Right cardiac atrium (tissue), 5 donors: ENCODE data around the gene ID2. TPM values are rescaled to one million over a fixed set of nuclear protein-coding genes. Genes with fewer than 3 reads are reported as not detected.
A peak's percentile ranks its signal among the peaks of the same experiment; 100 is the strongest.

Source experiments
- ATAC-seq, 2 donors: fragments of 200-7000 bp; cut with Tn5 transposase; one replicate each; pipeline versions ENCODE4 v1.8.0 to v1.9.1; 2020; ENCODE audit warnings: moderate library complexity in 2 of 2, mild to moderate bottlenecking in 1 of 2
- DNase-seq, 3 donors: peaks; one replicate each; pipeline ENCODE4 v3.0.0-alpha.2; 2020
- H3K27ac ChIP-seq: one replicate; pipeline ENCODE4 v1.5.1; 2013; ENCODE audit warnings: mild to moderate bottlenecking, low read length, control low read depth, moderate library complexity
- H3K27me3 ChIP-seq: one replicate; pipeline ENCODE4 v1.6.1; 2013; ENCODE audit not compliant: control insufficient read depth, insufficient read depth
- H3K4me1 ChIP-seq: one replicate; pipeline ENCODE4 v1.6.1; 2013; ENCODE audit warnings: low read length; ENCODE audit not compliant: control insufficient read depth, insufficient read depth
- H3K4me3 ChIP-seq: one replicate; pipeline ENCODE4 v1.5.1; 2013; ENCODE audit warnings: low read length, control low read depth
- H3K9me3 ChIP-seq: one replicate; pipeline ENCODE4 v1.6.1; 2013; ENCODE audit warnings: low read length; ENCODE audit not compliant: control insufficient read depth
- WGBS: extraction: QIAGEN DNeasy Blood & Tissue Kit; methylation state at CpG from one replicate; pipeline ENCODE4 v1.1.7; 2013; 5-methylcytosine and 5-hydroxymethylcytosine counted together
- intact Hi-C, 4 donors: fragments of 100-400 bp; cut with DNase I; formaldehyde crosslinking; loops; one replicate each; pipeline versions ENCODE4 v1.11.0 to v1.14.0; 2022 to 2023
- polyA plus RNA-seq: library from polyadenylated mRNA; stranded (reverse); fragments of 200-250 nt; gene quantifications from one replicate; pipeline ENCODE4 v1.2.3, GENCODE V29; 2013
- total RNA-seq, 4 donors: library from RNA; stranded (reverse); fragmentation: NEBNext Ultra II Directional; extraction: Animal tissue kit (Norgen Biotek cat#: 25700); gene quantifications; one replicate each; pipeline ENCODE4 v1.2.1, GENCODE V29; 2021
- donor health status: healthy with polysubstance abuse.
- donor health status: DM: no; HTN: yes; CAD: no.
- donor health status: DM: no; HTN: no; CAD: no.
- donor health status: DM: no; HTN: yes; CAD: no; lungs with severe emphysema.
- donor health status: DM: yes; HTN: yes; CAD: no.

ID2 gene
- total and polyA plus RNA-seq, 5 donors = 109 to 205 (median 116) TPM

DNA sequence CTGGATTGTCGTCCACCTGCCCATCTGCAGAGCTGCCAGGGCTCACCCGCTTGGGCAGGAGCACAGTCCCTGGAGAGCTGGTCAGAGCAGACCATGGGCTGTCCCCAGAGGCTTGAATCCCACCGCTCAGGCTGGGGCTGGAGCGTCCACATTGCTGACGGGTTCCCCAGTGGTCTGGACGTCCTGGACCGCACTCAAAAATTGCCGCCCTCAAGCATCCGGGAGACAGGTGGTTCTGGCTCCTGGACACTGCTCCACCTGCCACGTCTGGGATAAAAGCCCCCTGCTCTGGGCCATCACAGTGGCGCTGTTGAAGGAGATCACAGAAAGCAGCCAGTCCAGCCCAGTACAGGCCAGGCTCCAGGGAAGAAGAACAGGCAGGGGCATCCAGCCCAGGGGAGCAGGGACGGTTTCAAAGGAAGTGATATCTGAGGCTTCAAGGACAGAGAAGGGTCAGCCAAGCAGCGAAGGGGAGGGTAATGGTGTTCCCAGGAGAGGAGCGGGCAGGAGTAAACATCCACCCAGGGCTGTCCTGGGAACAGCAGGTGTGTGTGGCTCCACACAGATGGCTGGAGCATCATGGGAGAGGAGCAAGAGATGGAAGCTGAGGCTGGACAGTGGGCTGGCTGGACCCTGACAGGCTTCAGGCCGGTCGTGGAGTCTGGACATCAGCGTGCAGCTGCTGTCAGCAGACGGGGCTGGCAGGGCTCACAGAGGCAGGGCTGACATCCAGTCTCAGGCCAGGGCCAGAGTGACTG lies 21.9 kb upstream of the ID2 start:
- peaks cover 13% of the 10 kb centered on the region for H3K4me1 ChIP-seq
- intact Hi-C loops = no loop called here
- DNase-seq (peak in 2 of 3 donors; percentile 71 to 77), ATAC-seq (peak; percentile 58)
- no peaks in the 10 kb centered on the region for H3K27me3 ChIP-seq
- peak overlapping the region; percentile 49 for H3K27ac ChIP-seq
- WGBS = 61% methylated on average over 18 of the region's 18 CpGs
- no peaks in the 10 kb centered on the region for H3K9me3 ChIP-seq
- H3K4me3 ChIP-seq = no peak overlapping the region

DNA sequence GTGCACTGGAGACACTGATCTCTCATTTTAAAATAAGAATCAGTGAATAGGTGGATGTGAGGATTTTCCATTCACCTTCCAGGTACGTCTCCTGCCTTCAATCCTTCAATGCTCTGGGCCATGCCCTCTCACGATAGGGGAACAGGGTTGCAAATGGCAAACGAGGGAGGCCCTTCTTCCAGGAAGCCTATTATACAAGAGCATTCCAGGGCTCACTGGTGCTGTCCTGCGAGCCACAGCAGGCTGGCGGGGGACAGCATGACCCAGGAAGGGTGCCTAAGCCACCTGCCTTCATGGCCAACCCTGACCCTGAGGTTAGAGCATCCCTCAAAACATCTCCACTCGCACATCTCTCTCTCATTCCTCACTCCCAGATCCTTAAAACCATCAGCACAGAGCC lies 20.6 kb upstream of the ID2 start:
- H3K9me3 ChIP-seq = no peaks in the 10 kb centered on the region
- H3K4me1 ChIP-seq = peaks cover 13% of the 10 kb centered on the region
- intact Hi-C loops = no loop called here
- peak overlapping the region; percentile 13 for H3K27ac ChIP-seq
- ATAC-seq (no peak), DNase-seq (no peak)
- 89% methylated on average over 6 of the region's 6 CpGs for WGBS
- no peak overlapping the region for H3K4me3 ChIP-seq
- H3K27me3 ChIP-seq = no peaks in the 10 kb centered on the region

DNA sequence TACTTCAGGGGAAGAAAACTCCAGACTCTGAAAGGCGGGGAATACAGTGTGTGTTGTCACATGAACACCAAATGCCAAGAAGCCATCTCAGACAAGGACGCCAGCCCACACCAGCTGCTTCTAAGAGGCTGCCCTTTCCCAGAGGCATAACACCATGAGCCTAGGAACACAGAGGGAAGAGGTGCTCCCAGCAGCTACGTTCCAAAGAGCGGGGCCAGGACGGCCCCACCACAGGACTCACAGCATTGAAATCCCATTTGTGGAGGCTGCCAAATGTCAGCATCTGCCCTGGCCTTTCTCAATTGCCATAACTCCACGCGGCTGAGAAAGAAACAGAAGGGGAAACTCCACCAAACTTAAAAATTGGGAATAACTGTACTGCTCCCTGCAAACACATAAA lies 20.1 kb upstream of the ID2 start:
- 58% methylated on average over 7 of the region's 7 CpGs for WGBS
- ATAC-seq (peak; percentile 75 to 86), DNase-seq (peak; percentile 79 to 87 (median 86))
- peaks cover 13% of the 10 kb centered on the region for H3K4me1 ChIP-seq
- H3K27ac ChIP-seq = peak overlapping the region; percentile 25
- intact Hi-C loops = no loop called here
- H3K4me3 ChIP-seq = no peak overlapping the region
- no peaks in the 10 kb centered on the region for H3K9me3 ChIP-seq
- H3K27me3 ChIP-seq = no peaks in the 10 kb centered on the region

DNA sequence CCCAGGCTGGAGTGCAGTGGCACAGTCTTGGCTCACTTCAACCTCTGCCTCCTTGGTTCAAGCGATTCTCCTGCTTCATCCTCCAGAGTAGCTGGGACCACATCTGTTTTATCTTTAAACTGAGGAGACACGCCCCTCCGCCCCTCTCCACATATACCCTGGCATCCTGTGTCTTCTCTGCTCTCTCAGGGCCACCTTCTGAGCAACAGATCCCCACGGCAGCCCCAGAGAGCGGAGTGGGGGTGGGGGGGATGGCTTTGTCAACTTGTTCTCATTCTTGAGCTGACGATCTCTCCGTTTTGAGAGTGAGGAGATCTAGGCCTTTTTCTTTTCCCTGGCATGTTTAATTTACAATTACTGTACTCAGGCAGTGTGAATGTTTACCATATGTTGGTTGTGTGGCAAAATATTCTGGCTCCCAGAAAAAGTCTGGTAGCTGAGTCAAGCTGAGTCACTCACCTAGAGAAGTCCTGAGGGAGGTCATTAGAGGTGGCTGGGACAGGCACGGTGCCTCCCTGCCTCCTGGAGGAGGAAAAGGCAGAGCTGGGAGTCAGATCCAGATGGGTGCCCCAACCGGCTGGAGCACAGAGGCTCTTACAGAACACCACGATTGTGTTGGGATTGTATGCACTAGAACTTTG lies 19.5 kb upstream of the ID2 start:
- no peak for ATAC-seq
- peak overlapping the region; percentile 1 for H3K27ac ChIP-seq
- no peaks in the 10 kb centered on the region for H3K9me3 ChIP-seq
- H3K4me1 ChIP-seq = peaks cover 13% of the 10 kb centered on the region
- 76% methylated on average over 10 of the region's 10 CpGs for WGBS
- H3K4me3 ChIP-seq = no peak overlapping the region
- intact Hi-C loops = no loop called here
- H3K27me3 ChIP-seq = no peaks in the 10 kb centered on the region
- DNase-seq = no peak

DNA sequence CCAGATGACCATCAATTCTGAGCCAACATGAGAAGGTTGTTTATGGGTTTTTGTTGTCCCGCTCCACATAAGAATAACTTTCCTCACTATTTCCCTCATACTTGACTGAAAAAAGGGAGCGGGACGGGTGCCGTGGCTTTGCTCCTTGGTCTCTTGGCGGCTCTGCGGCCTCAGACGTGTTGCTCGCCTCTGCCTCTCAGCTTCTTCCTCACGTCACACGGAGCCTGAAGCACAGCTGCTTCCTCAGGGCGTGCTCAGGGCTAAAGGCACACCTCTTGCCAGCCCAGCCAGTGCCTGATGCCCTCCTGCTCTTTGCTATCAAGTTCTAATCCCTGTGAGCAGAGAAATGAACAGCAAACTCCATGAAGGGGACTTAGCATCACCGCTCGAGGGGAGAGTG lies 17.9 kb upstream of the ID2 start:
- H3K27me3 ChIP-seq = no peaks in the 10 kb centered on the region
- DNase-seq = peak in 1 of 3 donors; percentile 47
- ATAC-seq = no peak
- no peaks in the 10 kb centered on the region for H3K9me3 ChIP-seq
- H3K4me3 ChIP-seq = no peak overlapping the region
- no peak overlapping the region for H3K27ac ChIP-seq
- intact Hi-C loops = no loop called here
- WGBS = 81% methylated on average over 13 of the region's 13 CpGs
- H3K4me1 ChIP-seq = peaks cover 12% of the 10 kb centered on the region

DNA sequence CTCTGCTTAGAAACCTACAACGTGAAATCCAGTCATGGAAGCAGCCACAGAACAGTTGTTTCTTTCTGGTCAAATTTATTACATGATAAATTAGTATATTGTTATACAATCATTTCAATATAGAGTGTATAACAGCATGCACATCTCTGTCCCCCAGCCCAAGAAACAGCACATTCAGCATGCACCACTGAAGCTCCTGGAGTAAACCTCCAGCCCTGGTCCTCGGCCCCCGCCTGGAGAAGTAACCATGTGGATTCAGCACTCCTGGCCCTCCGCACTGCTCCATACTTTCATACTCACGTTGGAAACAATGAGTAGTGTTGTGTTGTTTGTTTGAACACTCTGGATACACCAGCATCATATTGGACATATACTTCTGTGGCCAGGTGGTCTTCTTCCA lies 15.3 kb upstream of the ID2 start:
- WGBS = 95% methylated on average over 5 of the region's 5 CpGs
- DNase-seq (no peak), ATAC-seq (no peak)
- intact Hi-C loops = loop anchor here in 1 of 4 donors (5.0 kb wide), 1 partner anchor 124 kb away; no protein-coding TSS in a partner anchor
- no peaks in the 10 kb centered on the region for H3K9me3 ChIP-seq
- H3K4me3 ChIP-seq = no peak overlapping the region
- H3K4me1 ChIP-seq = peaks cover 4% of the 10 kb centered on the region
- no peak overlapping the region for H3K27ac ChIP-seq
- H3K27me3 ChIP-seq = no peaks in the 10 kb centered on the region

DNA sequence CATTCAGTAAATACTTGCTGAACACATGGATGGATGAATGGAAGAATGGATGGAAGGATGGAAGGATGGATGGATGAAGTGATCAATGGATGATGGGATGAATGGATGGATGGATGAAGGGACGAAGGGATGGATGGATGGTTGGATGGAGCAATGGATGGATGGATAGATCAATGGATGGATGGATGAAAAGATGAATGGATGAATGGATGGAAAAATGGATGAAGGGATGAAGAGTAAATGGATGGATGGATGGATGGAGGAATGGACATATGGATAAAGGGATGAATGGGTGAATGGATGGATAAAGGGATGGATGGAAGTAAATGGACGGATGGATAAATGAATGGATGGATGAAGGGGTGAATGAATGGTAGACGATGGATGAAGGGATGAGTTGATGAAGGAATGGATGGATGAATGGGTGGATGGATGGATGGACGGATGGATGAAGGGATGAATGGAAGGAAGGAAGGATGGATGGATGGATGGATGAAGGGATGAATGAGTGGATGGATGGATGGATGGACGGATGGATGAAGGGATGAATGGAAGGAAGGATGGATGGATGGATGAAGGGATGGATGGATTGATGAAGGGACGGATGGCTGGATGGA lies 13.9 kb upstream of the ID2 start:
- Histone ChIP-seq H3K4me1 (peaks cover 4% of the 10 kb centered on the region), H3K27ac (no peak overlapping the region), H3K9me3 (no peaks in the 10 kb centered on the region), H3K27me3 (no peaks in the 10 kb centered on the region), H3K4me3 (no peak overlapping the region)
- intact Hi-C loops = loop anchor here in 1 of 4 donors (5.0 kb wide), 1 partner anchor 126 kb away; no protein-coding TSS in a partner anchor
- DNase-seq = no peak
- ATAC-seq = no peak
- 85% methylated on average over 6 of the region's 6 CpGs for WGBS

DNA sequence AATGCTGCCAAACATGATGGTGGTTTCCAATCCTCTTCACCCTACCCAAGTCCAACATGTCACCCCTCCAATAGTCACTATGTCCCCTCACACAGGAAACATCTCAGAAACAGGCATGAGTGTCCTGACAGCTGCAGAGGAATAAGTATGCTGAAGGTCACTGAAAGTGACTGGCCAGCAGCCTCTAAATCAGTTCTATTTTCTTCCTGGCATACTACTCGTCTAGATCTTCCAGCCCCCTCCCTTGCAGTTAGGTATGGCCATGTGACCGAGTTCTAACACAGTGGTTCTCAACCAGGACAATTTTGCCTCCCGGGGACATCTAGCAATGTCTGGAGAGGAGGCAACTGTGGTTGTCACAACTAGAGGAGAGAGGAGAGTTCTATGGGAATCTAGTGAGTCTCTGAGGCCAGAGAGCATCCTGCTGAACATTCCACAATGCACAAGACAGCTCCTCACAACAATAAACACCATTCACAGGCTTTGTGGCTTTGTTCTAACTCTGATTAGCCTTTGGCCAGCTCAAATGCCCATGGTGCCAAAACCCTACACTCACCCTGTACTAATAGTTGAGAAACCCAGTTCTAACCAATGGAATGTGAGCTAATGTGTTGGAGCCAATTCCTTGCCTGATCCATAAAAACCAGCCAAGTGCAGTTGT lies 12.6 kb upstream of the ID2 start:
- 43% methylated on average over 3 of the region's 3 CpGs for WGBS
- intact Hi-C loops = loop anchor here in 1 of 4 donors (5.0 kb wide), 1 partner anchor 127 kb away; no protein-coding TSS in a partner anchor

DNA sequence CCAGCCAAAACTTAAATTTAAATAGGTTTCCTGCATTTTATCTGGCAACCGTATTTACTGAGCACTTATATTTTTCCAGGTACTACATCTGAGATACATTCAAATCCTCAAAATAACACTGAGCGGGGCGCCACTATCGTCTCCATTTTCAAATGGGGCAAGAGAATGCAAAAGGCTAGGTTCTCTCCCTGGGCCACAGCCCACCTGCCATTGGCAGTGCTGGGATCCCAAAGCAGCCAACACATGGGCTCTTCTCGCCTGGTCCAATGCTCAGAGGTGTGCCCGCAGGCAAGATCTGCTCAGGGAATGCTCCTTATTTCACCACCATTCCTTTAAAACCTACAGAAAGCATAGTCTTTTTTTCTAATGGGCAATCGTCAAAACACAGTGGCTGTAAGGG lies 11.3 kb upstream of the ID2 start:
- Histone ChIP-seq H3K27me3 (no peaks in the 10 kb centered on the region), H3K27ac (no peak overlapping the region), H3K4me3 (no peak overlapping the region), H3K9me3 (no peaks in the 10 kb centered on the region), H3K4me1 (peaks cover 4% of the 10 kb centered on the region)
- ATAC-seq = no peak
- DNase-seq = no peak
- intact Hi-C loops = loop anchor here in 1 of 4 donors (10.0 kb wide), 1 partner anchor 666 kb away; no protein-coding TSS in a partner anchor
- WGBS = 97% methylated on average over 7 of the region's 7 CpGs

More for the DNA sequence above, 12.6 kb upstream of the ID2 start:
- Histone ChIP-seq H3K9me3 (no peaks in the 10 kb centered on the region), H3K4me3 (no peak overlapping the region), H3K27ac (peak overlapping the region; percentile 76), H3K4me1 (peaks cover 4% of the 10 kb centered on the region), H3K27me3 (no peaks in the 10 kb centered on the region)
- DNase-seq = peak; percentile 69 to 78 (median 72)
- peak; percentile 88 to 92 for ATAC-seq

DNA sequence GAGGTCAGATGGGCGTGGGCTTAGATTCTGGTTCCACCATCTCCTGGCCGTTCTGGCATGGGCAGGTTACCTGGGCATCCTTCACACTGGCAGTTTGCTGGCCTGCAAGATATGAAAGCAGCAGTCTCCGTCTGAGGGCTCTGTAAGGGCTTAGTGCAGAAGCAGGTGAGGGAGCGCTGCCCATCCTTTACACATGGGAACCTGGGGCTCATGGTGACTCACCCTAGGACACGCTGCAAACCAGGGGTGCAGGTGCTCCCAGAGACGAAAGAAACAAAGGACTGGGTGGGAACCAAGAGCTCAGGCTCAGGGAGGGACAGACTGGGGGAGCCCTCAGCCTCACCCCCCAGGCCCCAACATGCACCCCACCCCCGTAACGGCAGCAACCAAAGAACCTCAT lies 10.7 kb upstream of the ID2 start:
- Histone ChIP-seq H3K4me3 (no peak overlapping the region), H3K27me3 (no peaks in the 10 kb centered on the region), H3K27ac (no peak overlapping the region), H3K9me3 (no peaks in the 10 kb centered on the region), H3K4me1 (peaks cover 4% of the 10 kb centered on the region)
- no peak for ATAC-seq
- 84% methylated on average over 8 of the region's 8 CpGs for WGBS
- no peak for DNase-seq
- intact Hi-C loops = loop anchor here in 1 of 4 donors (10.0 kb wide), 1 partner anchor 666 kb away; no protein-coding TSS in a partner anchor
